Measurements from ENCODE around the gene SRGAP3.

The SRGAP3 gene

DNA sequence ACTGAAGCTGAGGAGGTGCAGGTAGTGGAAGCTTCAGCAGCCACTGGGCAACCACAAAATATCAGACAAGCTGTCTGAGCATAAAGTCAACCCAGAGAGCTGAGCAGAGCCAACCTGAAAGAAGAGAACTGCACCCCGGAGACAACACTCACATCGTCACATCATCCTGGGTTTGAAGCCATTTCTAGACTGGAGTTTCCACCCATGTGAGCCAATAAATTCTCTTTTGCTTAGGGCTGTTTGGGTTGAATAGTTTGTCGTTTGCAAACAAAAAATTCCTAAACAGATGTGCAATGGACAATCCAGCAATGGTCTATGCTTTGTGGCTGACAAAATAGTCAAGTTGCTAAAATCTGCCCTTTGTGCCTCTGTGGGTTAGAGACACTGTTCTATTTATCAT, 270.9 kb downstream of the SRGAP3 start:
- Histone ChIP-seq H3K4me3 (ENCODE audit: low read length, poor library complexity, severe bottlenecking) (no peak overlapping the region), H3K79me2 (ENCODE audit: insufficient read depth, low read length) (no peaks in the 10 kb centered on the region), H3K27me3 (ENCODE audit: insufficient read depth, low read length, poor library complexity, severe bottlenecking) (no peaks in the 10 kb centered on the region), H3K9me3 (ENCODE audit: insufficient read depth, low read depth, low read length) (no peaks in the 10 kb centered on the region), H3F3A (ENCODE audit: low read depth) (no peaks in the 10 kb centered on the region), H4K20me1 (ENCODE audit: insufficient read depth, low read length, poor library complexity, severe bottlenecking) (no peaks in the 10 kb centered on the region), H3K9ac (ENCODE audit: low read depth, low read length, poor library complexity, severe bottlenecking) (no peak overlapping the region), H3K9me2 (replicated peaks; ENCODE audit: low read depth, low read length) (no peaks in the 10 kb centered on the region), H2AFZ (ENCODE audit: low read length) (no peak overlapping the region), H3K4me2 (ENCODE audit: low read depth, low read length, poor library complexity, severe bottlenecking) (no peak overlapping the region), H3K4me1 (ENCODE audit: insufficient read depth, low read length, poor library complexity, severe bottlenecking) (no peaks in the 10 kb centered on the region), H3K36me3 (ENCODE audit: insufficient read depth, low read length) (no peaks in the 10 kb centered on the region)
- TF ChIP-seq, protein P1, sequence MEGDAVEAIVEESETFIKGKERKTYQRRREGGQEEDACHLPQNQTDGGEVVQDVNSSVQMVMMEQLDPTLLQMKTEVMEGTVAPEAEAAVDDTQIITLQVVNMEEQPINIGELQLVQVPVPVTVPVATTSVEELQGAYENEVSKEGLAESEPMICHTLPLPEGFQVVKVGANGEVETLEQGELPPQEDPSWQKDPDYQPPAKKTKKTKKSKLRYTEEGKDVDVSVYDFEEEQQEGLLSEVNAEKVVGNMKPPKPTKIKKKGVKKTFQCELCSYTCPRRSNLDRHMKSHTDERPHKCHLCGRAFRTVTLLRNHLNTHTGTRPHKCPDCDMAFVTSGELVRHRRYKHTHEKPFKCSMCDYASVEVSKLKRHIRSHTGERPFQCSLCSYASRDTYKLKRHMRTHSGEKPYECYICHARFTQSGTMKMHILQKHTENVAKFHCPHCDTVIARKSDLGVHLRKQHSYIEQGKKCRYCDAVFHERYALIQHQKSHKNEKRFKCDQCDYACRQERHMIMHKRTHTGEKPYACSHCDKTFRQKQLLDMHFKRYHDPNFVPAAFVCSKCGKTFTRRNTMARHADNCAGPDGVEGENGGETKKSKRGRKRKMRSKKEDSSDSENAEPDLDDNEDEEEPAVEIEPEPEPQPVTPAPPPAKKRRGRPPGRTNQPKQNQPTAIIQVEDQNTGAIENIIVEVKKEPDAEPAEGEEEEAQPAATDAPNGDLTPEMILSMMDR (conservative IDR thresholded peaks at IDR 0.05; ENCODE audit: low read length), result no peak
- no peak for TF ChIP-seq EZH2phosphoT487 (IDR thresholded peaks at IDR 0.05; ENCODE audit: borderline replicate concordance)

DNA sequence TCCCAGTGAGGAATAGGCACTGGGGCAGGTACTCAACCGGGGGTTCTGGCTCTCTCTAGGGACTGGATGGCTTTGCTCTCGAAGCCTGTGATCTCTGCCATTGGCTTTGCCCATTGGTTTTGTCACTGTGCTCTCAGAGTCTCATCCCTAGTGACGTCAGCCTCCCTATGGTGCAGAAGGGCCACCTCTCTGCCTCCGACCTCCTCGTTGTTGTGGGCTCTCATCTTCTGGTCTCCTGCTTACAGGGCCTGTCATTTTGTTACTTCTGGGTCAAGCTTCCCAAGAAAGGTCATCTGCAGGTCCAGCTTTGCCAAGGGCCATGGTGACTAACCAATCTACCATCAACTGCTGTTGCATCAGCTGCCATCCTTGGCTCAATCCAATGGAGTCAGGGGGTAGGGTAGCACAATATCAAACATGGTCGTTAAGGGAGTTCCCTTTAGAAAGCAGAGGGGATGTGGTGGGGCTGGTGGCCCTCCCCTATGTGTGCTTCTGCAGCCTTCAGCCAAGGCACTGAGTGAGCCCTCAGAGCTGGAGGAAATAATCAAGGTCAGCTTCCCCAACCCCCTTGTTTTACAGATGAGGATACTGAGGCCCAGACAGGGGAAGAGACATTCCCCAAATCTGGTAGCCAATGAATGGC, 272.8 kb downstream of the SRGAP3 start:
- Histone ChIP-seq H3K27me3 (ENCODE audit: insufficient read depth, low read length, poor library complexity, severe bottlenecking) (no peaks in the 10 kb centered on the region), H3K9me3 (ENCODE audit: insufficient read depth, low read depth, low read length) (no peaks in the 10 kb centered on the region), H3K9me2 (replicated peaks; ENCODE audit: low read depth, low read length) (no peaks in the 10 kb centered on the region), H3K4me2 (ENCODE audit: low read depth, low read length, poor library complexity, severe bottlenecking) (no peak overlapping the region), H4K20me1 (ENCODE audit: insufficient read depth, low read length, poor library complexity, severe bottlenecking) (no peaks in the 10 kb centered on the region), H3K79me2 (ENCODE audit: insufficient read depth, low read length) (no peaks in the 10 kb centered on the region), H3K4me1 (ENCODE audit: insufficient read depth, low read length, poor library complexity, severe bottlenecking) (no peaks in the 10 kb centered on the region), H3F3A (ENCODE audit: low read depth) (no peaks in the 10 kb centered on the region), H3K4me3 (ENCODE audit: low read length, poor library complexity, severe bottlenecking) (no peak overlapping the region), H3K9ac (ENCODE audit: low read depth, low read length, poor library complexity, severe bottlenecking) (no peak overlapping the region), H3K36me3 (ENCODE audit: insufficient read depth, low read length) (no peaks in the 10 kb centered on the region), H2AFZ (ENCODE audit: low read length) (no peak overlapping the region)
- no peak for TF ChIP-seq EZH2phosphoT487 (IDR thresholded peaks at IDR 0.05; ENCODE audit: borderline replicate concordance)
- TF ChIP-seq, protein P1 (conservative IDR thresholded peaks at IDR 0.05; ENCODE audit: low read length), result no peak

DNA sequence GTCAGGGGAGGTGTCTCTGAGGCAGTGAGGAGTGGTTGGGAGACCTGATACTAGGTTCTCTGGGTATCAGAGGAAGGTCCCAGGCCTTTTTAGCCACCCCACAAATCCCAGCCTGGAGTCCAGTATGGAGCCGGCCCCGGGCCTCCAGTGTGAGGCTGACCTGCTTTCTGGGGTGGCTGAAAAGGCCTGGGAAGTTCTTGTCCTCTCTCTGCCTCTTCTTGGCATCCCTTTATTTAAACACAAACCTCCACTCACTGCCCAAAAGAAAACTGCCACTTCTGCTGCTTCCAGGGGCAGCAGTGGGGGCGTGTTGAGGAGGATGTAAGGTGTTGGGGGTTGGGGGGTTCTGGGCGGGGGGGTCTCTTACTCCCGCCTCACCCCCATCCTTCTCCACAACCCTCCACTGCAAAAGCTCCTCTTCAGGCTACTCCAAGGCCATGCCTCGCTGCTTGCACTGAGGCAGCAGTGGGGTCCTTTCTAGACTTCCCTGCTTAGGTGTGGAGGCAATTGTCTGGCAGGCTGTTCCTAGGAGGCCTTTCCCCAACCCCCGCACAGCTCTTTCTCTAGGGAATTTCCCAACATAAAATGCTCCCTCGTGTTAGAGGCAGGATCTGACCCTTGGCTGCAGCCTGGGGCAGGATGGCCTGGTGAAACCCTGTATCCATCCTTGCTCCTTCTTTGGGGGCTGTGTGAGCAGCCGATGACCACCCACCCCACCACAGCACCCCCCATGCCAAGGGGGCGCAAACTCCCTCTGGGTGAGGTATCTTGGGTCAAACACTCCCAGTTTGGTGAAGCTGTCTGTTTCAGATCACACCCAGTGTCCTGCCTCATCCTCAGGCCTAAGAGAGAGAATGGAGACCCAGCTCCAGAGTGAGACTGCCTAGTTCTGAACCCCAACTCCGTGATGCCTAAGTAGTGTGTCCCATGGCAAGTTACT, 274.1 kb downstream of the SRGAP3 start:
- Histone ChIP-seq H3F3A (ENCODE audit: low read depth) (no peaks in the 10 kb centered on the region), H3K79me2 (ENCODE audit: insufficient read depth, low read length) (no peaks in the 10 kb centered on the region), H3K9ac (ENCODE audit: low read depth, low read length, poor library complexity, severe bottlenecking) (no peak overlapping the region), H3K9me3 (ENCODE audit: insufficient read depth, low read depth, low read length) (no peaks in the 10 kb centered on the region), H3K4me1 (ENCODE audit: insufficient read depth, low read length, poor library complexity, severe bottlenecking) (no peaks in the 10 kb centered on the region), H3K4me2 (ENCODE audit: low read depth, low read length, poor library complexity, severe bottlenecking) (no peak overlapping the region), H2AFZ (ENCODE audit: low read length) (no peak overlapping the region), H3K4me3 (ENCODE audit: low read length, poor library complexity, severe bottlenecking) (no peak overlapping the region), H3K9me2 (replicated peaks; ENCODE audit: low read depth, low read length) (no peaks in the 10 kb centered on the region), H4K20me1 (ENCODE audit: insufficient read depth, low read length, poor library complexity, severe bottlenecking) (no peaks in the 10 kb centered on the region), H3K36me3 (ENCODE audit: insufficient read depth, low read length) (no peaks in the 10 kb centered on the region), H3K27me3 (ENCODE audit: insufficient read depth, low read length, poor library complexity, severe bottlenecking) (no peaks in the 10 kb centered on the region)
- TF ChIP-seq, protein P1 (conservative IDR thresholded peaks at IDR 0.05; ENCODE audit: low read length), result no peak
- no peak for TF ChIP-seq EZH2phosphoT487 (IDR thresholded peaks at IDR 0.05; ENCODE audit: borderline replicate concordance)

All from Loucy (cell line).